Measurements from ENCODE around the gene SH3GL2. TPM values are rescaled to one million over a fixed set of nuclear protein-coding genes. Genes with fewer than 3 reads are reported as not detected.

SH3GL2 gene
- total RNA-seq, 1 experiment from 2014 or later: 0.02 TPM

DNA sequence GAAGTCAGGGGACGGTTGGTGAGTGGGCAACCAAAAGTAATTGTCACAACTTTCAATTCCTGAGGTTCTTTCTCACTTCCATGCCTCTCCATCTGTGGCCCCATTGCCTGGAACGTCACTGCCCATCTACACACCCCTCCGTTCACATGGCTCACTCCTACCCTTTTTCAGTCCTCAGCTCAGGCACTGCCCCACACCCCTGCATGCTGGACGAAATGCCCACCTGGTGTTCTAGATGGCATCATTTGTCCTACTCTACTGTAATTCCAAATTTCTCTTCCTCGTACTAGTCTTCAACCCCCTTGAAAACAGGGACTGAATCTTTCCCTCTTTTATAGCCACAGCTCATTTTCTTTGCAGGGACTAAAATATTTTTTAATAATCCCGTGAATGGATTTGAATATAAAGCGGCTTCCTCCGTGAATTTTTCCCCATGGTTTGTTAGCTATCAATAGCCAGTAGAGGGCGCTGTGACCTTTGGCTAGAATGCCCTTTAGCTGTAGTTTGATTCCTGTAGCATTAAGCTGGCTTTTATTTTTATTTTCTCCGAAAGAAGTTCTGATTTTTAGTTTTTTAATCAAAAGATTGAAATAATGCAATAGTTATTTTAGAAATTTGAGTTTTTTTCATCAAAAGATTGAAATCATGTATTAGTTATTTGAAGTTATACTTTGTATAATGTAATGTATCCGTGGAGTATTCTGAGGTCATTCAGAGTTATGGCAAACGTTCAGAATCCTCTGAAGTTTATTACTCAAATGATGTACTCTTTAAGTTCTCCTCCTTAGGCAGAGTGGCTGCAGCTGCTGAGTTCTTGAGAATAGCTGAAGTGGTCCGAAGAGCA, 232.1 kb downstream of the SH3GL2 start:
- DNase-seq (ENCODE audit: low spot score): peak; percentile 20

DNA sequence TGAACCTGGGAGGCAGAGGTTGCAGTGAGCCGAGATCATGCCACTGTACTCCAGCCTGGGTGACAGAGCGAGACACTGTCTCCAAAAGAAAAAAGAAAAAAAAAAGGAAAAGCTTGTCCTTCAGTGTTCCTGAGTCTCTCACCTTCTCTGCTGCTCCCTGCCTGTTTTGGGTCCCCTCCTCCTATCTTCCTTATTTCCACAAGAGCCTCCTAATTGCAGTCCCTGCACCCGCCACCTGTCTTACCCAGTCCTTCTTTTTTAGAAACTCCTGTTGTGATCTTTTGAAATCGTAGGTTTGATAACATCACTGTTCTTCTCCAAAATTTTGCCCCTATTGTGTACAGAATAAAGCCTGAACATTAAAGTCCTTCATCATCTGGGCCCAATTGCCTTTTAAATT, 234.9 kb downstream of the SH3GL2 start:
- DNase-seq (ENCODE audit: low spot score): no peak

DNA sequence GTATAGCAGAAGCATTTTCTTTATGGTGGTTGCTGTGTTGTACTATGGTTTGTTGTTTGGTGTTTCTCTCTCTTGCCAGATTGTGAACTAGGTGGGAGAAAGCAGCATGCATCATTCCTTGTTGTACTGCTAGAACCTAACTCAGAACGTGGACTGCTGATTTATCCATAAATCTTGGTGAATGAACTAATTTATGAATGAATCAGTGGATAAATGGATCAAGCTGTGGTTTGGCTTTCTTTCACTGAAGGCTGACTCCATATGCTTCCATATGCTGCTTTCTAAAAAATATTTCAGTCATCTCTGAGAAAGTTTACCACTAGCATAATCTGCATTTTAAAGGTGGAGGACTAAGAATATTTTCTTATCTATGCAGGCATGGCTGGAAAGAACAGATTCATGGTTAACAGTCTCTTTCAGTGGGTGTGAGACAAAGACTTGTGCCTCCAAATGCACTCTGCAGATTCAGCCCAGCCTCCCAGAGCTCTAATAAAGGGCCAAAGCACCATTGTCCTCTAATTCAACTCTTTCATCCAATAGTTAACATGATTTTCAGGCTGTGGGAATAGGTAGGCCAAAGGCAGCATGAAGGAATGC, 237.7 kb downstream of the SH3GL2 start:
- DNase-seq (ENCODE audit: low spot score): no peak

DNA sequence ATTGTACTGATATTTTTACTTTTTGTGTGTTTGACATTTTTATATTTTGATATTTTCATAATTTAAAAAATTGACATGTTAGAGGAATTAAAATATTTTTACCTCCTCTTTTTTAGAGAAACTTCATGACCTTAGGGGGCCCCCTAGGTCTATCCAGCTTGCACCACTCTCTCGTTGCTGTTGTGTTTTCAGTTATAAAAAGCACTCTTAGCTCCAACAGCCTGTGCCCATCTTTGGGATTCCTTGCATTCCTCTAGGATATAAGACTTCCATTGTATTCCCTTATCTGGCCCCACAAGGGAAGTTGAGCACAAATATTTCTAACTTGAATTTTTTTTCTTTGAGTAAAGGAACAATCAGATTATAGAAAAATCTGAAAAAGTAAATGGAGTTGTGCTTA, 245.3 kb downstream of the SH3GL2 start:
- DNase-seq (ENCODE audit: low spot score): no peak

DNA sequence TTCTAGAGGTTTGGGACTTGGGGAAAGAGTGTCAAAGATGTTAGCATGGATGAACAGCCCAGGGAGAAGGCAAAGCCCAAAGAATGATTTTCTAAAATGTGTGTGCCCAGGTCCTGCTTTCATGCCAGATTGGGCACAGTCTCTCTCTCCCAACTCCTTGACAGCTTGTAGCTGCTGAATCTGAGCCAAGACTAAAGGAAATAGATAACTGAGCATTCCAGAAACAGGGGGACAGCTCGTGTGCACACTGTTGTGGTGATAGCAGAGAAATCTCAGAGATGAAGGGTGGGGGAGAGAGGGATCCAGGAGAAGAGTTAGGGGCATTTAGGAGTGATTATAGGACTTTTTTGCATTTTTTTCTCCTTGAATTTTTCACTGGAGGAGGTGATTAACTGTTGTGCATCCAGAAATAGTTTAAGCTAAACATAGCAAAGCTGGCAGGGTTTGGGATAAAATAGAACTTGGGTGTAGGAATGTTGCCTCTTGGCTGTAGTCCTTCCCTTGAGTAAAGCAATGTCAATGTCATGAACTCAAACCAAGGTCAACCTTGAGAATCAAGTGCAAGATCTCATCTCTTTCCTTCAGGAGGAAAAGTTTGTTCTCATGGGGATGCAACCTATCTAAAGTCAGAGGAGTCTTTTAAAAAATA, 245.9 kb downstream of the SH3GL2 start:
- no peak for DNase-seq (ENCODE audit: low spot score)

DNA sequence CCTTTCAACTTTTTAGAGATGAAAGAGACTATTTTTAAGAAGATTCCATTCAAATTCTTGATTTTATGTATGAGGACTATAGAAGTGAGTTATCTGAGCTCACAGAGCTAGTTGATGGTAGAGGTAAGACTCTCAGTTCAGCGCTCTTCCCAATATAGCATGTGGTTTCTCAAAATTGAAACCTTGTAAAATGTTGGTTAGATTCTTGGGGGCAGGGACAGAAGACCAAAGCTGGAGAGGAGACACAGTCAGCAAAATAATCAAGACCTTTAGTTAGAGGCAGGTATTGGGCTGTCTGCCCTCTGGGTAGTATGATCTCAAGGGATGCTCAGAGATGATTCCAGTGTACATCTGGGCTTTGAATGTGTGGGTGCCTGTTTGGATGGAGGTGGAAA, 246.4 kb downstream of the SH3GL2 start:
- DNase-seq (ENCODE audit: low spot score): no peak

DNA sequence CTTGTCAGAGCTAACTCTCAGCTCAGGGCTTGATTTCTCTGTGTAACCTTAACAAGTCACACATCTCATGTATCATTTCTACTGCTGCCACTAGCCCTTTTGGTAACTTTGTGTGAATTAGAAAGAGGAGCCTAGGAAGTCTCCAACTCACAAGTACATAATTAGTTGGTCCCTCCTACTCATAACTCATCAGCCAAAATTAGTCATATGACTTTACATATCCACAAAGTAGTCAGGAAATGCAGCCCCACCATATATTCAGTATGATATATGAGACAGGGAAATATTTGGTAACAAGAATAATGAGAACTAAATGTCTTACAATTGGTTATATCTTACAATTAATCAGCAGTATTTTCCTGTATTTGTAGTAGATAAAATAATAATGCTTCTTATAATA, 250.2 kb downstream of the SH3GL2 start:
- no peak for DNase-seq (ENCODE audit: low spot score)

DNA sequence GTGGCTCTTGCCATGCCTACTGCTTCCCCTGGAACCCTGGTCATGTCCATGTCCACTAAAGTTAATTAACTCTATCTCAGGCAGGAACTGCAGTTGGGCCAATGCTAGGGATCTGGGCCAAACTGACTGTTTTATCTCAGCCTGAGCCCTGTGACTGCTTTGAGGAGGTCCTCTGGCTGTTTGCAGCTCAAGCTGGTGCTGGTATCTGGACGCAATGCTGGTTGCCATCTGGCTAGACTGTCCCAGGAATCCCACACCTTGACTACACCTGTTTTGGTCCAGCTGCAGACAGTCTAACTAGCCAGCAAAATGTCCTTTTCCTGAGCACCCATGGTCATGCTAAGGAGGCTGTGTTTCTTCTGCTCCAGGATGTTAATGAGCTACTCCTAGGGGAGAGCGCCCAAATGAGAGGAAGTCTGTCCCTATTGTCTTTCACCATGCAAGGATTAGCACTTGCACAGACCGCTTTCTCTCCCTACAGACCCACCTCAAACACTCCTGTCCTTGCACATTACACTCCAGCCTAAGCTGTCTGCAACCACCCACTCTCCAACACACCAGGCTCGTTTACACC, 251.0 kb downstream of the SH3GL2 start:
- no peak for DNase-seq (ENCODE audit: low spot score)

DNA sequence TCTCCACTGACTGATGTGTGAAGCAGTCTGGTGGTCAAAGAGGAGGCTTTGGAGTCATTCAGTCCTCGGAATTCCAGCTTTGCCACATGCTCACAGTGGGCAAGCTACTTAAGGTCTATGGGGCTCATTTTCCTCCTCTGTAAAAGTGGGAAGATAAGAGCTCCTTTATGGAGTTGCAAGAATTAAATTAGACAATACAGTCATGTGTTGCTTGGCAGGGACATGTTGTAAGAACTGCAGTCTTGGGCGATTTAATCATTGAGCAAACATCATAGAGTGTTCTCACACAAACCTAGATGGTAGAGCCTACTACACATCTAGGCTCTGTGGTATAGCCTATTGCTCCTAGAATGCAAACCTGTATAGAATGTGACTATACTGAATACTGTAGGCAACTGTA, 253.9 kb downstream of the SH3GL2 start:
- no peak for DNase-seq (ENCODE audit: low spot score)

DNA sequence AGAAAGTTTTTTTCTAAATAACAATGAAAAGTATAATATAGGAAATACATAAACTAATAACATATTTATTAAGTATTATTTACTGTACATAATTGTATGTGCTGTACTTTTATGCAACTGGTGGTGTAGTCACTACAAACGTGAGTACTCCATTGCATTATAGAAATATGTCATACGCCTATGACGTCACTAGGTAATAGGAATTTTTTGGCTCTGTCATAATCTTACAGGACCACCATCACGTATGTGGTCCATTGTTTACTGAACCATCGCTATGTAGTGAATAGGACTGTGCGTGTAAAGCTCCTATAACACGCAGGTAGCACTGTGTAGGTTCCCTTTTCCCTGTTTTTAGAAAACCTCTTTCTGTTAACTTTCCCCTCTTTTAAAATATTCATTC, 255.0 kb downstream of the SH3GL2 start:
- DNase-seq (ENCODE audit: low spot score): no peak

DNA sequence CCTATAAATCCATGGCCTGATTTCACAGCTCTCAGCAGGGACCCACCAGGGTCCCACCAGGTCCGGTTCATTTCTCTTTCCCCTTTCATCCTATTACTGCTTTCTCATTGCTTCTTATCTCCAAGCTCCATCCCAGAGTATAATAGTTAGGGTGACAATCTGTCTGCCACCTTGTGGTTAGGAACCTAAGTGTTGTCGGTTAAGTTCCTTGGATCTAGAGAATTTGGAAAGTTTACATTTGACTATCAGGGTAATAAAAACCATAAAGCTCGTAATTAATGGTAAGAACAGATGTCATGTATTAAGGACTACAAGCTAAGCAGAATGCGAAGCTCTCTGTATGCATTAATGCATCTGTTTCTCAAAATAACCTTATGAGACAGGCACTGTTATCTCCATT, 259.1 kb downstream of the SH3GL2 start:
- DNase-seq (ENCODE audit: low spot score): no peak

DNA sequence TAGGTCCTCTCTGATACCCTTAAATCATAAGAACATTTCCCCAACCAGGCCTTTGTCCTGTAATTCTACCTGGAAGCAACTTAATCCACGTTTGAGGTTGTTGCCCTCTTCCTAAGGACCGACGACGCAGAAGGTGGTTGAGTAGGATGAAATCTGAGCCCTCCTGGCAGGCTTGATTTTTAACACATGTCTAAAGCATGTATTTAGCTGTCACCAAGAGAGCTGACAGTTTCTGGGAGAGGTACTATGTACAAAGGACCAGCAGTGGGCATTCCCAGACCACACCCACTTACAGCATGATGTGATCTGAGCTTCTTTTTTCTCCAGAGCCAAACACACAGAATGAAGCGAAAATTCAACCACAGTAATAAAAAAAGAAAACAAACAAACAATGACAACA, 260.9 kb downstream of the SH3GL2 start:
- DNase-seq (ENCODE audit: low spot score): no peak

DNA sequence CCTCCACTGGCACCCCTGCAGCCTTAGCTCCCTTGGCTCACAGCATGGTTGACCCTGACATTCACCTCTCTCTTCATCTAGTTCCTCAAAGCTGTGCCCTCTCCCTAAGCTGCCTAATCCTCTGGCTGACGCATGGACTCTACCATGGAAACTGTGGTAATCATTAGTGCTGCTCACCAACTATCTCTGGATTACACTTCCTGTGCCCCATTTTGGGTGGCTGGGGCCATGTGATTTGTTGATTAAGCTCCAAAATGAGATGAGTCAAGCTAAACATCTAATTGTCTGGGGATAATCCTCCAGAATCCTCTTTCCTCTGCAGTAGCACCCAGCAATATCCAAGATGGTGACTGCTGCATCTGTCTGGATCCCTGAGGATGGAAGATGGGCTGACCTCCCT, 264.4 kb downstream of the SH3GL2 start:
- DNase-seq (ENCODE audit: low spot score): no peak

Data from H4 (cell line).